GM12892 (cell line): ENCODE results near the gene NKX2-8. TPM values are rescaled to one million over a fixed set of nuclear protein-coding genes. Genes with fewer than 3 reads are reported as not detected.
A peak's percentile ranks its signal among the peaks of the same experiment; 100 is the strongest.

Experiments
- DNase-seq: peaks from one replicate; pipeline ENCODE4 v3.0.0; 2011; ENCODE audit not compliant: insufficient read length
- FAIRE-seq: peaks from 2 replicates; lab custom pipeline; 2011; peaks lifted over from hg19 to GRCh38; lab: Jason Lieb, UNC
- POLR2A ChIP-seq: IDR thresholded peaks from 2 replicates; pipeline ENCODE4 v1.6.1; 2011; ENCODE audit warnings: low read depth, low read length, control low read depth
- POLR2AphosphoS5 ChIP-seq: IDR thresholded peaks from 2 replicates; pipeline ENCODE4 v1.6.1; 2011; ENCODE audit warnings: low read depth, low read length, control low read depth
- TAF1 ChIP-seq: IDR thresholded peaks from 2 replicates; pipeline ENCODE4 v1.6.1; 2011; ENCODE audit warnings: low read depth, mild to moderate bottlenecking, control low read depth, low read length, borderline replicate concordance
- polyA plus RNA-seq: library from polyadenylated mRNA; unstranded; fragments of >200 nt; gene quantifications from one replicate; pipeline ENCODE4 v1.2.1, GENCODE V29; 2012; ENCODE audit warnings: missing spikeins, inconsistent platforms; ENCODE audit not compliant: missing spikeins

NKX2-8 gene
- not detected for polyA plus RNA-seq

- FAIRE-seq (no peak), DNase-seq (peak; percentile 8)
- TF ChIP-seq POLR2AphosphoS5: no peak
- TF ChIP-seq POLR2A: no peak
- TF ChIP-seq TAF1: no peak
Observed at GRCh38 chr14:36582011-36582873, at the start of gene NKX2-8. NKX2-8 (minus strand) TSS chr14:36582614; CDS start chr14:36582389, 225 bp downstream.

- TF ChIP-seq POLR2A (no peak), POLR2AphosphoS5 (no peak), TAF1 (no peak)
- FAIRE-seq (no peak), DNase-seq (no peak)
Observed at GRCh38 chr14:36627981-36628380, 45.6 kb upstream of the NKX2-8 start.

GRCh38 chr14:36626151-36626550 lies 43.7 kb upstream of the NKX2-8 start:
- no peak for TF ChIP-seq POLR2A
- no peak for TF ChIP-seq POLR2AphosphoS5
- no peak for TF ChIP-seq TAF1
- DNase-seq (no peak), FAIRE-seq (no peak)

- DNase-seq (no peak), FAIRE-seq (no peak)
- no peak for TF ChIP-seq POLR2A
- no peak for TF ChIP-seq POLR2AphosphoS5
- TF ChIP-seq TAF1: no peak
Observed at GRCh38 chr14:36625436-36625835, 43.0 kb upstream of the NKX2-8 start.

GRCh38 chr14:36625014-36625413 lies 42.6 kb upstream of the NKX2-8 start:
- TF ChIP-seq POLR2AphosphoS5 (no peak), TAF1 (no peak), POLR2A (no peak)
- DNase-seq (no peak), FAIRE-seq (no peak)

- no peak for DNase-seq
- no peak for TF ChIP-seq POLR2AphosphoS5
- TF ChIP-seq POLR2A: no peak
- FAIRE-seq: no peak
Observed at GRCh38 chr14:36619853-36620252, 37.4 kb upstream of the NKX2-8 start.

GRCh38 chr14:36619131-36619530 lies 36.7 kb upstream of the NKX2-8 start:
- no peak for TF ChIP-seq POLR2AphosphoS5
- TF ChIP-seq TAF1: no peak
- no peak for TF ChIP-seq POLR2A
- DNase-seq (no peak), FAIRE-seq (no peak)

GRCh38 chr14:36618641-36619040 lies 36.2 kb upstream of the NKX2-8 start:
- FAIRE-seq: no peak
- TF ChIP-seq POLR2AphosphoS5: no peak
- TF ChIP-seq TAF1: no peak
- TF ChIP-seq POLR2A: no peak
- DNase-seq: no peak

GRCh38 chr14:36617824-36618223 lies 35.4 kb upstream of the NKX2-8 start:
- FAIRE-seq (no peak), DNase-seq (no peak)
- TF ChIP-seq POLR2A: no peak
- TF ChIP-seq TAF1: no peak
- no peak for TF ChIP-seq POLR2AphosphoS5

GRCh38 chr14:36605506-36605857 lies 23.1 kb upstream of the NKX2-8 start:
- no peak for FAIRE-seq
- TF ChIP-seq POLR2A: no peak
- TF ChIP-seq POLR2AphosphoS5: no peak
- TF ChIP-seq TAF1: no peak
- no peak for DNase-seq

- no peak for TF ChIP-seq TAF1
- TF ChIP-seq POLR2AphosphoS5: no peak
- no peak for TF ChIP-seq POLR2A
- DNase-seq (peak; percentile 9), FAIRE-seq (peak; percentile 83)
Observed at GRCh38 chr14:36604757-36605505, 22.5 kb upstream of the NKX2-8 start.

GRCh38 chr14:36600431-36600830 lies 18.0 kb upstream of the NKX2-8 start:
- FAIRE-seq: no peak
- no peak for TF ChIP-seq POLR2AphosphoS5
- TF ChIP-seq POLR2A: no peak
- no peak for TF ChIP-seq TAF1

More at GRCh38 chr14:36600431-36600830, 18.0 kb upstream of the NKX2-8 start:
- no peak for DNase-seq
